H1 (cell line): ENCODE measurements around the gene SVIL. TPM values are rescaled to one million over a fixed set of nuclear protein-coding genes. Genes with fewer than 3 reads are reported as not detected.

Experiments
- CTCF ChIA-PET: fragments of 300-600 bp; sonication (Branson Sonifier 250); formaldehyde crosslinking; loops from one replicate; lab custom pipeline; 2021; ENCODE audit not compliant: partially characterized antibody; lab: Charles Lee
- POLR2A ChIA-PET: fragments of 300-600 bp; sonication (Branson Sonifier 250); formaldehyde crosslinking; loops from one replicate; lab custom pipeline; 2021; ENCODE audit warnings: inconsistent platforms; ENCODE audit not compliant: partially characterized antibody; lab: Charles Lee
- DNase-seq, 2 experiments: peaks; one replicate each; pipeline versions ENCODE4 v3.0.0 to v3.0.0-alpha.2; 2010 to 2022; ENCODE audit warnings: low spot score in 2 of 2, low read depth in 1 of 2, mixed read lengths in 1 of 2
- FAIRE-seq: peaks from 2 replicates; lab custom pipeline; 2011; peaks lifted over from hg19 to GRCh38; lab: Jason Lieb, UNC
- H2AFZ ChIP-seq: 2 replicates; pipeline ENCODE4 v1.8.1; 2012; ENCODE audit warnings: low read length, inconsistent platforms
- H2AK5ac ChIP-seq: 2 replicates; pipeline ENCODE4 v1.6.1; 2013; ENCODE audit warnings: low read depth, low read length
- H2BK120ac ChIP-seq: replicated peaks from 2 replicates; pipeline ENCODE3; 2013; ENCODE audit warnings: low read depth, low read length, inconsistent platforms
- H2BK12ac ChIP-seq: 2 replicates; pipeline ENCODE4 v1.6.1; 2013; ENCODE audit warnings: low read depth, low read length
- H2BK15ac ChIP-seq: 2 replicates; pipeline ENCODE4 v1.6.1; 2013; ENCODE audit warnings: low read length
- H2BK20ac ChIP-seq: 2 replicates; pipeline ENCODE4 v1.6.1; 2013; ENCODE audit warnings: low read length
- H2BK5ac ChIP-seq: 2 replicates; pipeline ENCODE4 v1.6.1; 2013; ENCODE audit warnings: low read depth, low read length
- H3K14ac ChIP-seq: 2 replicates; pipeline ENCODE4 v1.6.1; 2013; ENCODE audit warnings: inconsistent platforms; ENCODE audit not compliant: insufficient read length
- H3K18ac ChIP-seq: 2 replicates; pipeline ENCODE4 v1.6.1; 2013; ENCODE audit warnings: low read length; ENCODE audit errors: extremely low read depth
- H3K23ac ChIP-seq: 2 replicates; pipeline ENCODE4 v1.6.1; 2013; ENCODE audit warnings: inconsistent platforms; ENCODE audit not compliant: insufficient read length
- H3K23me2 ChIP-seq: 2 replicates; pipeline ENCODE4 v1.6.1; 2013; ENCODE audit warnings: low read depth, low read length
- H3K27ac ChIP-seq: 2 replicates; pipeline ENCODE4 v1.6.1; 2011; ENCODE audit warnings: low read depth, low read length, inconsistent platforms
- H3K27me3 ChIP-seq, 4 experiments: replicated peaks in 1 of 4; 1 replicate in 1 of 4; 2 replicates in 3 of 4; pipeline versions ENCODE4 v1.6.1 to v1.8.1; 2011 to 2013; ENCODE audit warnings: low read length in 3 of 4, mild to moderate bottlenecking in 3 of 4, inconsistent platforms in 2 of 4, mixed read lengths in 2 of 4, moderate library complexity in 1 of 4; ENCODE audit not compliant: control insufficient read depth in 3 of 4, insufficient read depth in 3 of 4; ENCODE audit errors: extremely low read depth in 1 of 4
- H3K36me3 ChIP-seq, 4 experiments: 2 replicates each; pipeline versions ENCODE4 v1.6.1 to v1.8.1; 2011 to 2013; ENCODE audit warnings: mild to moderate bottlenecking in 4 of 4, low read length in 3 of 4, moderate library complexity in 2 of 4, control low read depth in 1 of 4, inconsistent platforms in 1 of 4; ENCODE audit not compliant: insufficient read depth in 4 of 4, control insufficient read depth in 2 of 4
- H3K4ac ChIP-seq: replicated peaks from 2 replicates; pipeline ENCODE3; 2013; ENCODE audit warnings: low read length, low read depth, mixed read lengths, inconsistent platforms; ENCODE audit not compliant: insufficient read length
- H3K4me1 ChIP-seq, 4 experiments: replicated peaks in 1 of 4; 1 replicate in 1 of 4; 2 replicates in 3 of 4; pipeline versions ENCODE4 v1.6.1 to v1.8.1; 2011 to 2013; ENCODE audit warnings: low read length in 3 of 4, inconsistent platforms in 2 of 4, mixed read lengths in 1 of 4; ENCODE audit not compliant: insufficient read depth in 4 of 4, control insufficient read depth in 3 of 4
- H3K4me2 ChIP-seq, 2 experiments: 2 replicates each; pipeline versions ENCODE4 v1.6.1 to v1.8.1; 2011 to 2013; ENCODE audit warnings: low read depth in 2 of 2, low read length in 2 of 2, control low read depth in 1 of 2, inconsistent platforms in 1 of 2, mild to moderate bottlenecking in 1 of 2; ENCODE audit not compliant: insufficient read depth in 1 of 2
- H3K4me3 ChIP-seq, 4 experiments: fragments of 200-600, 300-600 bp in 1 of 4; sonication (generic), shearing (Covaris generic), sonication (Bioruptor Twin) in 1 of 4; 2 replicates each; pipeline versions ENCODE4 v1.5.1 to v1.8.1; 2011 to 2016; ENCODE audit warnings: low read length in 4 of 4, low read depth in 3 of 4, control low read depth in 2 of 4, inconsistent platforms in 2 of 4, mild to moderate bottlenecking in 2 of 4, mixed read lengths in 1 of 4, moderate library complexity in 1 of 4; ENCODE audit not compliant: insufficient read depth in 2 of 4; ENCODE audit errors: extremely low read depth in 1 of 4
- H3K56ac ChIP-seq: replicated peaks from 2 replicates; pipeline ENCODE3; 2013; ENCODE audit warnings: low read depth, mild to moderate bottlenecking, mixed read lengths, low read length, inconsistent platforms; ENCODE audit not compliant: insufficient read length
- H3K79me1 ChIP-seq: 2 replicates; pipeline ENCODE4 v1.6.1; 2013; ENCODE audit warnings: low read depth, low read length, control low read depth
- H3K79me2 ChIP-seq, 2 experiments: 2 replicates each; pipeline versions ENCODE4 v1.6.1 to v1.8.1; 2012 to 2013; ENCODE audit warnings: low read length in 2 of 2, mild to moderate bottlenecking in 2 of 2, inconsistent platforms in 1 of 2; ENCODE audit not compliant: insufficient read depth in 2 of 2, control insufficient read depth in 1 of 2
- H3K9ac ChIP-seq, 4 experiments: replicated peaks in 1 of 4; 1 replicate in 1 of 4; 2 replicates in 3 of 4; pipeline versions ENCODE4 v1.6.1 to v1.8.1; 2011 to 2013; ENCODE audit warnings: low read depth in 3 of 4, low read length in 3 of 4, control low read depth in 2 of 4, mild to moderate bottlenecking in 2 of 4, moderate library complexity in 2 of 4, inconsistent platforms in 1 of 4; ENCODE audit errors: extremely low read depth in 1 of 4
- H3K9me3 ChIP-seq, 2 experiments: 2 replicates each; pipeline versions ENCODE4 v1.6.1 to v1.8.1; 2012 to 2013; ENCODE audit warnings: mild to moderate bottlenecking in 2 of 2, moderate library complexity in 2 of 2, control low read depth in 1 of 2, inconsistent platforms in 1 of 2, low read depth in 1 of 2, low read length in 1 of 2, mixed read lengths in 1 of 2; ENCODE audit not compliant: insufficient read depth in 2 of 2
- H4K20me1 ChIP-seq, 2 experiments: replicated peaks in 1 of 2; 2 replicates each; pipeline versions ENCODE3 to v1.8.1; 2011 to 2013; ENCODE audit warnings: inconsistent platforms in 2 of 2, low read length in 2 of 2, mild to moderate bottlenecking in 1 of 2; ENCODE audit not compliant: insufficient read depth in 2 of 2, control insufficient read depth in 1 of 2
- H4K5ac ChIP-seq: 2 replicates; pipeline ENCODE4 v1.6.1; 2013; ENCODE audit warnings: low read length, low read depth, mixed read lengths, inconsistent platforms; ENCODE audit not compliant: insufficient read length
- H4K8ac ChIP-seq: 2 replicates; pipeline ENCODE4 v1.8.0; 2013; ENCODE audit warnings: mild to moderate bottlenecking, moderate library complexity, low read length, inconsistent platforms; ENCODE audit not compliant: insufficient read depth; ENCODE audit errors: extremely low read depth
- H4K91ac ChIP-seq: replicated peaks from 2 replicates; pipeline ENCODE3; 2013; ENCODE audit warnings: low read length, mixed read lengths, inconsistent platforms; ENCODE audit not compliant: insufficient read length
- CHD2 ChIP-seq: IDR thresholded peaks from 2 replicates; pipeline ENCODE4 v1.6.1; 2012; ENCODE audit warnings: low read length, improper control_type of control experiment
- CTCF ChIP-seq, 3 experiments: IDR thresholded peaks; 1 replicate in 2 of 3; 2 replicates in 1 of 3; pipeline versions ENCODE4 v1.5.1 to v1.6.1; 2011; ENCODE audit warnings: low read length in 3 of 3, mild to moderate bottlenecking in 3 of 3, inconsistent platforms in 2 of 3, low read depth in 1 of 3, moderate library complexity in 1 of 3; ENCODE audit not compliant: insufficient read depth in 1 of 3; ENCODE audit errors: control extremely low read depth in 1 of 3
- GABPA ChIP-seq: IDR thresholded peaks from 2 replicates; pipeline ENCODE4 v1.6.1; 2011; ENCODE audit warnings: mild to moderate bottlenecking, low read length, moderate library complexity, borderline replicate concordance; ENCODE audit not compliant: insufficient read depth
- HDAC6 ChIP-seq: IDR thresholded peaks from one replicate; pipeline ENCODE4 v1.7.1; 2012; ENCODE audit warnings: low read depth, mild to moderate bottlenecking, inconsistent platforms, low read length, moderate library complexity
- KDM1A ChIP-seq: fragments of 200-600, 300-600 bp; sonication (generic); IDR thresholded peaks from 2 replicates; pipeline ENCODE4 v1.7.1; 2016; ENCODE audit warnings: mild to moderate bottlenecking, low read length, borderline replicate concordance
- POU5F1 ChIP-seq: IDR thresholded peaks from 2 replicates; pipeline ENCODE4 v1.6.1; 2011; ENCODE audit warnings: low read depth, mild to moderate bottlenecking, low read length, moderate library complexity
- SP1 ChIP-seq: IDR thresholded peaks from 2 replicates; pipeline ENCODE4 v1.6.1; 2011; ENCODE audit warnings: low read depth, low read length
- SRF ChIP-seq: IDR thresholded peaks from 2 replicates; pipeline ENCODE4 v1.6.1; 2011; ENCODE audit warnings: mild to moderate bottlenecking, low read depth, low read length, moderate library complexity
- WGBS, 2 experiments: shearing (Covaris generic) in 1 of 2; methylation state at CpG; one replicate each; pipeline versions ENCODE4 v1.1.6 to v1.1.7; 2013 to 2015; ENCODE audit warnings: low lambda C conversion rate in 2 of 2, mixed read lengths in 2 of 2, inconsistent platforms in 1 of 2, low coverage in 1 of 2, missing lambda C conversion rate in 1 of 2; ENCODE audit not compliant: insufficient replicate concordance in 2 of 2, insufficient coverage in 1 of 2, insufficient read length in 1 of 2; ENCODE audit errors: extremely low coverage in 1 of 2, missing lambda C conversion rate in 1 of 2; 5-methylcytosine and 5-hydroxymethylcytosine counted together
- polyA plus RNA-seq, 7 experiments: library from polyadenylated mRNA; depleted of rRNA in 3 of 7; stranded (reverse) in 5 of 7; unstranded in 2 of 7; fragments of >200 nt in 5 of 7; fragments of 200-250 nt in 2 of 7; gene quantifications; 1 replicate in 5 of 7; 2 replicates in 1 of 7; 4 replicates in 1 of 7; pipeline versions ENCODE4 v1.2.1 to v1.2.3, GENCODE V29; 2011 to 2013; ENCODE audit warnings: missing spikeins in 2 of 7, mixed read lengths in 2 of 7
- total RNA-seq: library from RNA; stranded (reverse); fragmentation: NEBNext Ultra II Directional; extraction: Animal tissue kit (Norgen Biotek cat#: 25700); gene quantifications from 2 replicates; pipeline ENCODE4 v1.2.1, GENCODE V29; 2021

The SVIL gene
- total and polyA plus RNA-seq, 2 of the 8 experiments (the other 6 are each of a cell fraction or from before 2014, with no cell fraction given): 4.7 to 15.4 TPM

- Histone ChIP-seq H3K36me3 (peaks cover 0 to 6% (median 0%) of the 10 kb centered on the region in 4 experiments; a peak in 2 of 8 replicates), H4K20me1 (peaks cover 0 to 2% of the 10 kb centered on the region in 2 experiments), H2BK20ac (0 out of 2 replicates have a peak overlapping the region, but pooled peaks have one; percentile 72), H3K56ac (no peak overlapping the region), H2AK5ac (no peak overlapping the region), H3K23ac (no peak overlapping the region), H3K23me2 (no peaks in the 10 kb centered on the region), H3K27ac (no peak overlapping the region), H2BK12ac (no peak overlapping the region), H3K9ac (no peak overlapping the region), H3K4me1 (no peaks in the 10 kb centered on the region; a peak in 2 of 7 replicates), H4K5ac (no peak overlapping the region), H3K4ac (no peak overlapping the region), H2AFZ (no peak overlapping the region), H2BK120ac (no peak overlapping the region), H4K91ac (no peak overlapping the region), H3K27me3 (no peaks in the 10 kb centered on the region), H3K79me1 (no peaks in the 10 kb centered on the region), H3K18ac (no peak overlapping the region), H3K79me2 (no peaks in the 10 kb centered on the region), H3K14ac (no peak overlapping the region), H3K4me3 (no peak overlapping the region), H2BK5ac (0 out of 2 replicates have a peak overlapping the region, but pooled peaks have one; percentile 49), H3K9me3 (no peaks in the 10 kb centered on the region), H3K4me2 (no peak overlapping the region), H2BK15ac (no peak overlapping the region), H4K8ac (peak overlapping the region; percentile 88)
- CTCF ChIA-PET: interaction anchor here (0.7 to 4.0 kb wide), 10 partner anchors 10 to 45 kb away, joined by 3 to 25 read pairs (median 6); no protein-coding TSS in a partner anchor
- no peak for DNase-seq
- POLR2A ChIA-PET: interaction anchor here (1.2 kb wide), 1 partner anchor 9 kb away, joined by 4 read pairs; no protein-coding TSS in a partner anchor
- 88% methylated on average over 25 of the region's 28 CpGs; no CpG with 5 or more reads in 1 of the 2 experiments for WGBS, 2 experiments
- no peak for FAIRE-seq
- no peak for TF ChIP-seq POU5F1
- no peak for TF ChIP-seq SRF
- no peak for TF ChIP-seq GABPA
- no peak for TF ChIP-seq CHD2
- no peak for TF ChIP-seq HDAC6
- no peak for TF ChIP-seq KDM1A
- no peak for TF ChIP-seq SP1
- TF ChIP-seq CTCF (IDR thresholded peaks at IDR 0.05; ENCODE audit: control extremely low read depth in 1 of 3, insufficient read depth in 1 of 3, low read depth in 1 of 3, low read length in 3 of 3): no peak
Measured at GRCh38 chr10:29469481-29470354, 165.1 kb downstream of the SVIL start.
